NCI-H774 (cell line): ENCODE data around the gene DAPK1.

ENCODE experiments used
- DNase-seq: peaks from one replicate; lab custom pipeline; 2025; lab: John Stamatoyannopoulos, UW

The DAPK1 gene

GRCh38 chr9:87516926-87517290 lies 19.2 kb downstream of the DAPK1 start:
- no peak for DNase-seq

GRCh38 chr9:87517732-87518131 lies 20.1 kb downstream of the DAPK1 start:
- no peak for DNase-seq

- DNase-seq, result no peak
Observed at GRCh38 chr9:87518702-87519335, 21.2 kb downstream of the DAPK1 start.

- DNase-seq, result no peak
Observed at GRCh38 chr9:87519461-87519860, 21.8 kb downstream of the DAPK1 start.

- DNase-seq, result no peak
Observed at GRCh38 chr9:87520172-87520683, 22.6 kb downstream of the DAPK1 start.

- no peak for DNase-seq
Observed at GRCh38 chr9:87521834-87522233, 24.2 kb downstream of the DAPK1 start.

GRCh38 chr9:87524061-87524460 lies 26.4 kb downstream of the DAPK1 start:
- no peak for DNase-seq

GRCh38 chr9:87525546-87526303 lies 28.1 kb downstream of the DAPK1 start:
- no peak for DNase-seq

- DNase-seq, result no peak
Observed at GRCh38 chr9:87527211-87527916, 29.7 kb downstream of the DAPK1 start.

- no peak for DNase-seq
Observed at GRCh38 chr9:87528969-87529368, 31.3 kb downstream of the DAPK1 start.

- DNase-seq, result no peak
Observed at GRCh38 chr9:87529671-87530070, 32.0 kb downstream of the DAPK1 start.

GRCh38 chr9:87530716-87531115 lies 33.0 kb downstream of the DAPK1 start:
- no peak for DNase-seq

GRCh38 chr9:87531370-87532295 lies 34.0 kb downstream of the DAPK1 start:
- DNase-seq, result no peak

- no peak for DNase-seq
Observed at GRCh38 chr9:87533271-87533670, 35.6 kb downstream of the DAPK1 start.

GRCh38 chr9:87534036-87534435 lies 36.4 kb downstream of the DAPK1 start:
- DNase-seq, result no peak

GRCh38 chr9:87534957-87535356 lies 37.3 kb downstream of the DAPK1 start:
- no peak for DNase-seq

- no peak for DNase-seq
Observed at GRCh38 chr9:87535817-87536539, 38.3 kb downstream of the DAPK1 start.

GRCh38 chr9:87537625-87538024 lies 40.0 kb downstream of the DAPK1 start:
- DNase-seq, result no peak

- DNase-seq, result no peak
Observed at GRCh38 chr9:87540444-87541105, 42.9 kb downstream of the DAPK1 start.

- DNase-seq, result no peak
Observed at GRCh38 chr9:87541663-87542062, 44.0 kb downstream of the DAPK1 start.

- no peak for DNase-seq
Observed at GRCh38 chr9:87542141-87542540, 44.5 kb downstream of the DAPK1 start.
